VCaP (cell line): ENCODE data around the gene KRTAP10-9.
A peak's percentile ranks its signal among the peaks of the same experiment; 100 is the strongest.
"Not testable (repeated sequence)": the region's sequence is repeated elsewhere in the genome, so short reads cannot be mapped to it uniquely, and the experiment has no call there.

Experiments
- H3K27ac ChIP-seq: fragments of 450-650 bp; 2 replicates; pipeline ENCODE4 v1.5.1; 2017
- TF ChIP-seq, protein P1 (sequence below): fragments of 450-650 bp; conservative IDR thresholded peaks from 2 replicates; pipeline ENCODE4 v1.5.1; 2017; ENCODE audit warnings: mild to moderate bottlenecking, moderate library complexity

KRTAP10-9 gene

DNA sequence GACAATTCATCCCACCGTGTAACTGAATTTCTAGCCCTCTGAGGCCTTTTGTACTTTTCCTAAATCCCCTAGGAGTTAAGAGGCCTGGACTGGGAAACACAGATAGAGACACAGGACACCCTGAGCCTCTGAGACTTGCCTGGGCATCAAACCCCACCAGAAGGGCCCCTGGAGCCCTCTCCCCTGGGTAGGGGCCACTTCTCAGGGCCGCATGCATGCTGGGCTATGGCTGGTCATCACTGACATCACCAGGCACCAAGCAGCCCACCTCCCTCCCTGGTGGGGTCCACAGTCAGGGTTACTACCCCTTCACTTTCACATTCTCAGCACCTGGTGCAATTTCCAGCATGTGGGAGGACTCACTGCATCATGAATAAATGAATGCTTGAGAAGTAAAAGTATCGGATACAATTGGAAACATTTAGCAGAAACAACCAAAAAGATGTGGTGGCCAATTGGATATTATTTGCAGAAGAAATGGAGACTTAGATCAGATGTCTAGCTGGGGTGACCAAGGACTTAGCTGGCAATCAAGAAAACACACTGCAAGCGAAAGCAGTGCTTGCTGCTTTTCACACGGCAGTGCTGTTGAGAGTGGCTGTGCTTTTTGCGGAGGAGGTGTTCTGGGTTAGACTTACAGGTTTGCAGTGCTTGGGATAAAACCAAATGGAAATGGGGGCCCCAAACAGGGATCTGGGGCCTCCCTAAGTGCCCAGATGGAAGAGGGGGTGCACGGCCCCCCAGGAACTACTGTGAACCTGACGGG, 27.4 kb upstream of the KRTAP10-9 start:
- TF ChIP-seq, protein P1, sequence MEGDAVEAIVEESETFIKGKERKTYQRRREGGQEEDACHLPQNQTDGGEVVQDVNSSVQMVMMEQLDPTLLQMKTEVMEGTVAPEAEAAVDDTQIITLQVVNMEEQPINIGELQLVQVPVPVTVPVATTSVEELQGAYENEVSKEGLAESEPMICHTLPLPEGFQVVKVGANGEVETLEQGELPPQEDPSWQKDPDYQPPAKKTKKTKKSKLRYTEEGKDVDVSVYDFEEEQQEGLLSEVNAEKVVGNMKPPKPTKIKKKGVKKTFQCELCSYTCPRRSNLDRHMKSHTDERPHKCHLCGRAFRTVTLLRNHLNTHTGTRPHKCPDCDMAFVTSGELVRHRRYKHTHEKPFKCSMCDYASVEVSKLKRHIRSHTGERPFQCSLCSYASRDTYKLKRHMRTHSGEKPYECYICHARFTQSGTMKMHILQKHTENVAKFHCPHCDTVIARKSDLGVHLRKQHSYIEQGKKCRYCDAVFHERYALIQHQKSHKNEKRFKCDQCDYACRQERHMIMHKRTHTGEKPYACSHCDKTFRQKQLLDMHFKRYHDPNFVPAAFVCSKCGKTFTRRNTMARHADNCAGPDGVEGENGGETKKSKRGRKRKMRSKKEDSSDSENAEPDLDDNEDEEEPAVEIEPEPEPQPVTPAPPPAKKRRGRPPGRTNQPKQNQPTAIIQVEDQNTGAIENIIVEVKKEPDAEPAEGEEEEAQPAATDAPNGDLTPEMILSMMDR, result no peak
- H3K27ac ChIP-seq, result no peak overlapping the region

DNA sequence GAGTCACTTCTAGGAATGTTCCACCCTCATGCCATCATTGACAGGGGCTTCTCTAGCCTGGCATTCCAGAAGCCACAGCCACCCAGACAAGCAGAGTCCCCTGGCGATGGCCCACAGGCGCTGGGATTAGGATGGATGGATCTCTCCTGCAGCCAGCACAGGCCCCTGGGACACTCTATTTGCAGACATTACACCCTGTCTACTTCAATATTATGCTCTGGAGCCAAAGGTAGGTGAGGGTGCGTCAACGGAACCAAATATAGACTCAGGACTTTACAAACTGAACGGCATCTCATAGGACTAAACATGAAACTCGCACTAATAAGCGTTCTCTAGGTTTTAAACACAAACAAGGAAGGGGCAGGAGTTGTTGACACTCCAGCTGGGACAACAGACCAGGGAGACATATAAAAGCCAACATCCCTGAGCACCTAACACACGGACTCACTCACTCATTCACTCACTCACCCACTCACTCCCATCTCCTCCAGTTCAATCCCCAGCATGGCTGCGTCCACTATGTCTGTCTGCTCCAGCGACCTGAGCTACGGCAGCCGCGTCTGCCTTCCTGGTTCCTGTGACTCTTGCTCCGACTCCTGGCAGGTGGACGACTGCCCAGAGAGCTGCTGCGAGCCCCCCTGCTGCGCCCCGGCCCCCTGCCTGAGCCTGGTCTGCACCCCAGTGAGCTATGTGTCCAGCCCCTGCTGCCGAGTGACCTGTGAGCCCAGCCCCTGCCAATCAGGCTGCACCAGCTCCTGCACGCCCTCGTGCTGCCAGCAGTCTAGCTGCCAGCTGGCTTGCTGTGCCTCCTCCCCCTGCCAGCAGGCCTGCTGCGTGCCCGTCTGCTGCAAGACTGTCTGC, 26.5 kb upstream of the KRTAP10-9 start, which contains the start of gene KRTAP10-7:
KRTAP10-7 (plus strand) TSS at position 480 of the 861 bp plus-strand sequence; CDS start at position 505, 25 bp downstream.
- H3K27ac ChIP-seq, result not testable (repeated sequence)

DNA sequence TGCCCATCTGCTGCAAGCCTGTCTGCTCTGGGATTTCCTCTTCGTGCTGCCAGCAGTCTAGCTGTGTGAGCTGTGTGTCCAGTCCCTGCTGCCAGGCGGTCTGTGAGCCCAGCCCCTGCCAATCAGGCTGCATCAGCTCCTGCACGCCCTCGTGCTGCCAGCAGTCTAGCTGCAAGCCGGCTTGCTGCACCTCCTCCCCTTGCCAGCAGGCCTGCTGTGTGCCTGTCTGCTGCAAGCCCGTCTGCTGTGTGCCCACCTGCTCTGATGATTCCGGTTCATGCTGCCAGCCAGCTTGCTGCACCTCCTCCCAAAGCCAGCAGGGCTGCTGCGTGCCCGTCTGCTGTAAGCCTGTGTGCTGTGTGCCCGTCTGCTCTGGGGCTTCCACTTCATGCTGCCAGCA, 25.8 kb upstream of the KRTAP10-9 start:
- TF ChIP-seq, protein P1, result peak; percentile 23
- H3K27ac ChIP-seq, result not testable (repeated sequence)

DNA sequence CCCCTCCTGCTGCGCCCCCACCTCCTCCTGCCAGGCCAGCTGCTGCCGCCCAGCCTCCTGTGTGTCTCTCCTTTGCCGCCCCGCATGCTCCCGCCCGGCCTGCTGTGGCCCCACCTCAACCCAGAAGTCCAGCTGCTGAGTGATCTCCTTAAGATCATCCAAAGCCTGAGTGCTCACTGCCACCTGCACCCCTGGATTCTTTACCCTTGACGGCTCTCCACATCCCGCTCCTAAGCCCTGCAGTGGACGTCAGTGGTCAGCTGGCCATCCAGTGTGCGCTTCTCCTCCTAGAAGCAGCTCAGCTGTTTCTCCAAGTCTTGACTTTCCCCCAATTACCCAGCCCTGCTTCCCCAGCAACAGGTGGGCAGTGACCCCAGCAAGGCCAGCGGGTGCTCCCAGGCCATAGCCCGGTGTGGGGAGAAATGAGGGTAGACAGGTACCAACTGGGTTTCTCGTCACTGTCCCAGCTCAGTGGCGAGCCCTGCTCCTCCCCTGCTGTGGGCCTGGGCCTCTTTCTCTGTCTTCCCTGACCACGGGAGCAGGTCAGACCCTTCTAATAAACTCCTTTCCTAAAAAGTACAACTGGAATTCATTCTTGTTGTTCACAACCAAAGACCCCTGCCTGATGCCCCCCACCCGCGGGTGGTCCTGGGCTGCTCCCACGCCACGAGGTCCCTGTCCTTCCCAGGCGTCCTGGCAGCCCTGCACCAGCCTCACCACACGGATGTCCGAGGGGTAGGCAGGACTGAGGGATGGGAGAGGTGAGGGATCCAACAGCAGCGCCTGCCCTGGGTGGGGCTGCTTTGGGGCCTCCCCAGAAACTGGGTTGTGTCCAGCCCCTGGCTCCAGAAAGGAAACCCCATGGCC, 25.1 kb upstream of the KRTAP10-9 start:
- TF ChIP-seq, protein P1, result no peak
- H3K27ac ChIP-seq, result no peak overlapping the region

DNA sequence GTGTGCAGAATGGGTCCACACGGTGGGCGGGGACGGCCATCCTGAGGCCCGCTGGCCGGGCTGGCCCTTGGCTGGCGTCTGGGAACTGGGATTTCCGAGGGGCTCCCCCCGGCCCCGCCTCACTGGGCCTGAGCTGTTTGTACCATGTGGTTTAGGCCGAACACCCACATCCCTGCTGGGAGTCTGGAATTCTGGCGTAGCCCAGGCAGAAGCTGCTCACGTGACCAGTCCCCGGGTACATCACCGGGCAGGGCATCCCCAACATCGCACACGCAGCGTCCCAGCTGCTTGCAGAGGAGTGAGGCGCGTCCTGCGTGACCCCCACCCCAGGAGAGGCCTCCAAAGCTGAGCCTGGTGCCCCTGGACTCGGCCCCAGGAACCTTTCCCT, 24.4 kb upstream of the KRTAP10-9 start:
- TF ChIP-seq, protein P1, result no peak
- no peak overlapping the region for H3K27ac ChIP-seq

DNA sequence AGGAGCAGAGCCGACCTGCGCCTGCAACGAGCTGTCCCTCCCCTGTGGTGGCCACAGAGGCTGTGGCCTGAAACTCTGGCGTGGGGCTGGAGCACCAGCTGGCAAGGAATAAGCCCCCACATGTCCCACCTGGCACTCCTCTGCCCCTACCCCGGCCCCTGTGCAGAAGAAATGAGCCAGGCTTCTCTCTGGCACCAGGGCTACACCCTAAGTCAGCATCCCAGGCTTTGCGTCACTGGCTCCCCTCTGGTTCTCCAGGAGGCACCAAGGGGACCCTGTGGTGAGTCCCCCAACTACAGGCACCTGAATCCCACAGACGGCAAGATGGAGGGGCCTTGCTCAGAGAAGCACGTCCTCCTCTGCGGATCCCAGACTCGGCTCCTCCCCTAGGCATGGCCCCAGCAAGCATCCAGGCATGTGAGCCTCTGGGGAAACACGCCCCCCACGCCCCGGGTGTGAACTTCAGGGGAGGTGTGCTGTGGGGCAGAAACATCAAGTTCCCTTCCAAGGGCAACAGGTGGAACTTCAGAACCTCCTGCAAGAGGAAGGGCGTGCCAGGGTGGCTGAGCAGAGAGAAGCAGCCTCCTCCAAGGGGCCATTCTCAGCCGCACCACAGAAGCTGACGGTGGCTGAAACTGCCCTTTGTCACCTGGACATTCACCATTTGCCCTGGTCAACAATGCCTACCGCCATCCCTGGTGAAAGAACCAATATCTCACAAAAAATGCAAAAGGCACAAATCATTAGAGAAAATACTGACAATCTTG, 23.6 kb upstream of the KRTAP10-9 start:
- H3K27ac ChIP-seq, result no peak overlapping the region
- TF ChIP-seq, protein P1, result no peak

- TF ChIP-seq, protein P1, result no peak
- no peak overlapping the region for H3K27ac ChIP-seq
Measured at GRCh38 chr21:44603911-44604310, 23.0 kb upstream of the KRTAP10-9 start.
